Measurements from ENCODE around the gene VGLL2.

VGLL2 gene

DNA sequence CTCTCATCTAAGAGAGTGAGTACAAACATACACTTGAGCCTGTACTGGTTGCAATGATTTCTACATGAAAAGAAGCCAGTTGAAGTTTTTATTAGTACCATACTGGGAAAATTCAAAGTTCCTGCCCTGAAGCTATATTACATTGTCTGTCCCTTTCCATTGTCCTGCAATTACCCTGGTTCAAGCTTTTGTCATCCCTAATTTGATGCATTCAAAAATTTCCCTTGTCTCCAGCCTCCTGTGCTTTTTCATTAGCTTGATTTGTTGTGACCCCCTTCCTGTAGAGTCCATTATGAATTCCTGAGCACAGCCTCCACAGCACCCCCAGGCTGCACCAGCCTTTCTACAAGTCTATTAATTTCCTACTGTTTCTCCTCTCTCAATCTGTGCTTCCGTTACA is 46.4 kb downstream of the VGLL2 start:
- H3K27ac Mint-ChIP-seq = no peak overlapping the region
- no peaks in the 10 kb centered on the region for H3K4me1 Mint-ChIP-seq (ENCODE audit: low read depth)
- H3K4me3 Mint-ChIP-seq = no peak overlapping the region
- no peaks in the 10 kb centered on the region for H3K9me3 Mint-ChIP-seq
- no peaks in the 10 kb centered on the region for H3K27me3 Mint-ChIP-seq (ENCODE audit: low read depth)
- DNase-seq (ENCODE audit: low spot score) = no peak
- H3K36me3 Mint-ChIP-seq (ENCODE audit: low read depth) = no peaks in the 10 kb centered on the region

DNA sequence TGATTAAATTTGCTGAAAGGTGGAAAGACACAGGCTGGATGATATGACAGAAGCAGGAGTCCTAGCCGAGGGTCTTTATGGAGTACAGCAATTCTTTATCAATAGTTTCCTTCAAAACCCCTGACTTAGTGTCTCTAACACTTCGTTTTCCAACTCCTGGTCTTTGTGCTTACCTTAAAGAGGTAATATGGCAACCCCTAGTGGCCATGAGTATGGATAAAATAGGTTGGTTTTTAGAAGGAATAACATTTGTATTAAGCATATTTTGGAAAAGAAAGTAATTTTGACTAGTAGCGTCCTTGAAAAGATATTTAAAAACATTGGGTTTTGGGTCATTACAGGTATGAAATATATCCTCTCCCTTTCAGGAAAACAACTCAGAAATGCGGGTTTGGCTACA is 51.9 kb downstream of the VGLL2 start:
- no peaks in the 10 kb centered on the region for H3K36me3 Mint-ChIP-seq (ENCODE audit: low read depth)
- H3K4me1 Mint-ChIP-seq (ENCODE audit: low read depth) = no peaks in the 10 kb centered on the region
- H3K27ac Mint-ChIP-seq = no peak overlapping the region
- H3K27me3 Mint-ChIP-seq (ENCODE audit: low read depth) = no peaks in the 10 kb centered on the region
- no peak for DNase-seq (ENCODE audit: low spot score)
- no peaks in the 10 kb centered on the region for H3K9me3 Mint-ChIP-seq
- no peak overlapping the region for H3K4me3 Mint-ChIP-seq
